ENCODE data around the gene VSIG1.

The VSIG1 gene

GRCh38 chrX:108044554-108045256, at the start of gene VSIG1:
Gene VSIG1, plus strand, starts transcription at chrX:108045065. Its CDS starts 66 bp downstream, at chrX:108045131.
- DNase-seq: no peak

- no peak for DNase-seq
Observed at GRCh38 chrX:107996124-107996523, 48.7 kb upstream of the VSIG1 start.

GRCh38 chrX:108000751-108001150, 44.1 kb upstream of the VSIG1 start:
- no peak for DNase-seq

- no peak for DNase-seq
Observed at GRCh38 chrX:108001218-108001814, 43.5 kb upstream of the VSIG1 start.

- no peak for DNase-seq
Observed at GRCh38 chrX:108018656-108019381, 26.0 kb upstream of the VSIG1 start.

- no peak for DNase-seq
Observed at GRCh38 chrX:108019382-108019875, 25.4 kb upstream of the VSIG1 start.

- no peak for DNase-seq
Observed at GRCh38 chrX:108020631-108021030, 24.2 kb upstream of the VSIG1 start.

- DNase-seq: no peak
Observed at GRCh38 chrX:108022491-108023089, 22.3 kb upstream of the VSIG1 start.

- DNase-seq: no peak
Observed at GRCh38 chrX:108025376-108025775, 19.5 kb upstream of the VSIG1 start.

- no peak for DNase-seq
Observed at GRCh38 chrX:108025954-108026600, 18.8 kb upstream of the VSIG1 start.

- no peak for DNase-seq
Observed at GRCh38 chrX:108028854-108029253, 16.0 kb upstream of the VSIG1 start.

GRCh38 chrX:108029928-108030711, 14.7 kb upstream of the VSIG1 start:
- DNase-seq: no peak

GRCh38 chrX:108032944-108033343, 11.9 kb upstream of the VSIG1 start:
- DNase-seq: no peak

- DNase-seq: no peak
Observed at GRCh38 chrX:108033890-108034289, 11.0 kb upstream of the VSIG1 start.

- no peak for DNase-seq
Observed at GRCh38 chrX:108034725-108035124, 10.1 kb upstream of the VSIG1 start.

- DNase-seq: peak; percentile 85
Observed at GRCh38 chrX:108036298-108036973, 8.4 kb upstream of the VSIG1 start.

- no peak for DNase-seq
Observed at GRCh38 chrX:108049649-108050048, 4.8 kb downstream of the VSIG1 start.

GRCh38 chrX:108053218-108053617, 8.4 kb downstream of the VSIG1 start:
- DNase-seq: no peak

GRCh38 chrX:108055546-108055945, 10.7 kb downstream of the VSIG1 start:
- DNase-seq: no peak

- no peak for DNase-seq
Observed at GRCh38 chrX:108059801-108060200, 14.9 kb downstream of the VSIG1 start.

- no peak for DNase-seq
Observed at GRCh38 chrX:108064001-108064400, 19.1 kb downstream of the VSIG1 start.

GRCh38 chrX:108064613-108065012, 19.7 kb downstream of the VSIG1 start:
- DNase-seq: no peak

Measured in kidney glomerular epithelial cell (primary cell).